Measurements from ENCODE around the gene YJU2. TPM values are rescaled to one million over a fixed set of nuclear protein-coding genes. Genes with fewer than 3 reads are reported as not detected.
"Not testable (repeated sequence)": the region's sequence is repeated elsewhere in the genome, so short reads cannot be mapped to it uniquely, and the experiment has no call there.

YJU2 gene
- total RNA-seq, 1 donor from 2014 or later, result 14.3 TPM

DNA sequence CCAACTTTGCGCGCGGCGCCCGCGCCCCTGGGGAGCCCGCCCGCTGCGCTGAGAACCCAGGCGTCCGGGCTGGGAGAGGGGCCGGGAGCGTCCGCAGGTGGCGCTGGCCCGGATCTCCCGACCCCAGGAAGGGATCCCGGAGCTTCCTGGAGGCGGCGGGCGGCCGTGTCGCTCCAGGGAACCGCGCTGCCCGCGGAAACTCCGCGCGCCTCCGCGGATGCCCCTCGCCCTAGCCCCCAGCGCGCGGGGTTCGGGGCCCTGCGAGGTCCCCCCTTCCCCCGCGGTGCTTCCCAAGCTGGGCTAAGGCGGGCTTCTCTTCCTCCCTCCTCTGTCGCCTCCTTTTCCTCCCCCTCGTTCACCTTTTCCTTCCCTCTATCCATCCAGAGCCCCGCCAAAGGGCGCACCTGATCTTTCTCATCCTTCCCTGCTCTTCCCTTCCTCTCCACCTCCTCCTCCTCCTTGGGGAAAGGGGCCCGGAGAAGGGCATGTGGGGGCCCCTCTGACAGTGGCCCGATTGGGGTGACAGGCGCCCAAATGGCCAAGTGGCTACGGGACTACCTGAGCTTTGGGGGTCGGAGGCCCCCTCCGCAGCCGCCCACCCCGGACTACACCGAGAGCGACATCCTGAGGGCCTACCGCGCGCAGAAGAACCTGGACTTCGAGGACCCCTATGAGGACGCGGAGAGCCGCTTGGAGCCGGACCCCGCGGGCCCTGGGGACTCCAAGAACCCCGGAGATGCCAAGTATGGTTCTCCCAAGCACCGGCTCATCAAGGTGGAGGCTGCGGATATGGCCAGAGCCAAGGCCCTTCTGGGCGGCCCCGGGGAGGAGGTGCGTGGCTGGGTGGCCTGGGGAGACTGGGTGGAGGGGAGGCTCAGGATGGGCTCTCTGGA, 32.9 kb downstream of the YJU2 start:
- H3K27ac Mint-ChIP-seq, result no peak overlapping the region
- TF ChIP-seq CTCF (conservative IDR thresholded peaks at IDR 0.05), result no peak
- no peak for DNase-seq (ENCODE audit: extremely low spot score, unreplicated experiment)
- H3K36me3 Mint-ChIP-seq, result no peaks in the 10 kb centered on the region
- no peaks in the 10 kb centered on the region for H3K4me1 Mint-ChIP-seq (ENCODE audit: unreplicated experiment)
- H3K4me3 Mint-ChIP-seq, result peak overlapping the region; percentile 80
- no peaks in the 10 kb centered on the region for H3K9me3 Mint-ChIP-seq
- peaks cover 55% of the 10 kb centered on the region for H3K27me3 Mint-ChIP-seq

- no peaks in the 10 kb centered on the region for H3K4me1 Mint-ChIP-seq (ENCODE audit: unreplicated experiment)
- no peaks in the 10 kb centered on the region for H3K9me3 Mint-ChIP-seq
- H3K27ac Mint-ChIP-seq, result no peak overlapping the region
- TF ChIP-seq CTCF (conservative IDR thresholded peaks at IDR 0.05), result no peak
- no peaks in the 10 kb centered on the region for H3K36me3 Mint-ChIP-seq
- no peak for DNase-seq (ENCODE audit: extremely low spot score, unreplicated experiment)
- H3K4me3 Mint-ChIP-seq, result no peak overlapping the region
- H3K27me3 Mint-ChIP-seq, result peaks cover 44% of the 10 kb centered on the region
Measured at GRCh38 chr19:4284176-4284958, 37.5 kb downstream of the YJU2 start.

DNA sequence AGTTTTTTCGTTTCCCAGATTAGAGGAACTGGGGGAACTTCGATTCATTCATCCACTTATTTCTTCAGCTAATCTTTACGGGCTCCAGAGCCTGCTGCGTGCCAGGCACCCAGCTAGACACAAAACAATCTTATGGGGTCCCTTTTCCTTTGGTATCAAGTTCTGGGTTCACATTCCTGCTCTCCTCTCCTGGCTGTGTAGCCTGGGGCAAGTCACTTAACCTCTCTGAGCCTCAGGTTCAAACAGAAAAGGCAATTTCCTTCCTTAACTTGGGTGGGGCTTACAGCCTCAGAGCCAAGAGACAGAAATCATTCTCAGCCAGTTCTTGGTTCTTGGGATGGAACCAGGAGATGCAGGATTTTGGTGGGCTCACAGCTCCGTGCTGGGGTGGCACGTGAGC, 38.1 kb downstream of the YJU2 start:
- Mint-ChIP-seq H3K27ac (no peak overlapping the region), H3K36me3 (no peaks in the 10 kb centered on the region), H3K4me1 (ENCODE audit: unreplicated experiment) (no peaks in the 10 kb centered on the region)

DNA sequence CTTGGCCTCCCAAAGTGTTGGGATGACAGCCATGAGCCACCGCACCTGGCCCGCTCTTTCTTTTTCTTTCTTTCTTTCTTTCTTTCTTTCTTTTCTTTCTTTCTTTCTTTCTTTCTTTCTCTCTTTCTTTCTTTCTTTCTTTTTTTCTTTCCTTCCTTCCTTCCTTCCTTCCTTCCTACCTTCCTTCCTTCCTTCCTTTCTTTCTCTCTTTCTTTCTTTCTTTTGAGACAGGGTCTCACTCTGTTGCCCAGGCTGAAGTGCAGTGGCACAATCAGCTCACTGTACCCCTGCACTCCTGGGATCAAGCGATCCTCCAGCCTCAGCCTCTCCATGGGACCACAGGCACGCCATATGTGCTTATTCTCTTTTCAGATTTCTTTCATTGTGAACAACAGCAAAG, 39.3 kb downstream of the YJU2 start:
- not testable (repeated sequence) for H3K27ac Mint-ChIP-seq; DNase-seq (ENCODE audit: extremely low spot score, unreplicated experiment); H3K4me3 Mint-ChIP-seq; H3K4me1 Mint-ChIP-seq (ENCODE audit: unreplicated experiment); H3K36me3 Mint-ChIP-seq; H3K9me3 Mint-ChIP-seq
- peaks cover 29% of the 10 kb centered on the region for H3K27me3 Mint-ChIP-seq

More for the DNA sequence above, 38.1 kb downstream of the YJU2 start:
- no peak for DNase-seq (ENCODE audit: extremely low spot score, unreplicated experiment)
- Mint-ChIP-seq H3K4me3 (no peak overlapping the region), H3K27me3 (peaks cover 40% of the 10 kb centered on the region), H3K9me3 (no peaks in the 10 kb centered on the region)
- TF ChIP-seq CTCF (conservative IDR thresholded peaks at IDR 0.05), result no peak

- no peak overlapping the region for H3K4me3 Mint-ChIP-seq
- H3K27ac Mint-ChIP-seq, result no peak overlapping the region
- DNase-seq (ENCODE audit: extremely low spot score, unreplicated experiment), result no peak
- peaks cover 4% of the 10 kb centered on the region for H3K4me1 Mint-ChIP-seq (ENCODE audit: unreplicated experiment)
- H3K27me3 Mint-ChIP-seq, result peaks cover 14% of the 10 kb centered on the region
- TF ChIP-seq CTCF (conservative IDR thresholded peaks at IDR 0.05), result no peak
- H3K9me3 Mint-ChIP-seq, result no peaks in the 10 kb centered on the region
- no peaks in the 10 kb centered on the region for H3K36me3 Mint-ChIP-seq
Measured at GRCh38 chr19:4288091-4288777, 41.4 kb downstream of the YJU2 start.

Measured in type B pancreatic cell (in vitro differentiated cells).